ENCODE results near the gene GDF7.

Gene GDF7

DNA sequence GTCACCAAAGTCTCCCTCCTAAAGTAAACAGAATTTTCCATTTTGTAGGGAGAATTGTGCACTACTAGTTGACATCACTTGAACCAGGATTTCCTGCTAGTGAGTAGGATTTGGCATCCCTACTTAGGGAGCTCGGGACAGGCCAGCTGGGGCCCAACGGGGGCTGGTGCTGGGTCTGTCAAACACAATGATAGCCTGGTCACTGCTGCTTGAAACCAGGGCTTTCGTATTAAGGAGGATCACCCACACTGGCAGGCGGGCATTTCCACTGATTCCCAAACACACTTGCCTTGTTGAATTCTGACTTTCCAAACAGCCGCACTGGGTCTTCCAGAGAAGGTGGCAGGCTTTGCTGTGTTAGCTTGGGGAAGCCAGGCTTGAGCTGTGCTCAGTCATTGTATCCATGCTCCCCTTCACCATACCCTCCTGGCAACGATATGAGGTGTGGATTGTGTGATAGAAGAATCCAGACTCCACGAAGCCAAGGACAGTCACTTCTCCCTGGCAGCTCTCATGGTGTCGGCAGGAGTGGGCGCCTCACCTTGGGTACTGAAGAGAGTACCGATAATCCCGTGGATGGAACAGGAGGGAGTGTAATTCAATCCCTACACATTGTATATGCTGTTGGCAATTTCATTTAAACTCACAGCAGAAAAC, 7.5 kb downstream of the GDF7 start:
- TF ChIP-seq, protein P1, sequence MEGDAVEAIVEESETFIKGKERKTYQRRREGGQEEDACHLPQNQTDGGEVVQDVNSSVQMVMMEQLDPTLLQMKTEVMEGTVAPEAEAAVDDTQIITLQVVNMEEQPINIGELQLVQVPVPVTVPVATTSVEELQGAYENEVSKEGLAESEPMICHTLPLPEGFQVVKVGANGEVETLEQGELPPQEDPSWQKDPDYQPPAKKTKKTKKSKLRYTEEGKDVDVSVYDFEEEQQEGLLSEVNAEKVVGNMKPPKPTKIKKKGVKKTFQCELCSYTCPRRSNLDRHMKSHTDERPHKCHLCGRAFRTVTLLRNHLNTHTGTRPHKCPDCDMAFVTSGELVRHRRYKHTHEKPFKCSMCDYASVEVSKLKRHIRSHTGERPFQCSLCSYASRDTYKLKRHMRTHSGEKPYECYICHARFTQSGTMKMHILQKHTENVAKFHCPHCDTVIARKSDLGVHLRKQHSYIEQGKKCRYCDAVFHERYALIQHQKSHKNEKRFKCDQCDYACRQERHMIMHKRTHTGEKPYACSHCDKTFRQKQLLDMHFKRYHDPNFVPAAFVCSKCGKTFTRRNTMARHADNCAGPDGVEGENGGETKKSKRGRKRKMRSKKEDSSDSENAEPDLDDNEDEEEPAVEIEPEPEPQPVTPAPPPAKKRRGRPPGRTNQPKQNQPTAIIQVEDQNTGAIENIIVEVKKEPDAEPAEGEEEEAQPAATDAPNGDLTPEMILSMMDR (IDR thresholded peaks at IDR 0.05; ENCODE audit: low read length, missing control alignments): no peak
- no peak for DNase-seq (ENCODE audit: low read depth)
- H3K4me3 ChIP-seq (replicated peaks; ENCODE audit: low read depth, low read length): no peak overlapping the region

DNA sequence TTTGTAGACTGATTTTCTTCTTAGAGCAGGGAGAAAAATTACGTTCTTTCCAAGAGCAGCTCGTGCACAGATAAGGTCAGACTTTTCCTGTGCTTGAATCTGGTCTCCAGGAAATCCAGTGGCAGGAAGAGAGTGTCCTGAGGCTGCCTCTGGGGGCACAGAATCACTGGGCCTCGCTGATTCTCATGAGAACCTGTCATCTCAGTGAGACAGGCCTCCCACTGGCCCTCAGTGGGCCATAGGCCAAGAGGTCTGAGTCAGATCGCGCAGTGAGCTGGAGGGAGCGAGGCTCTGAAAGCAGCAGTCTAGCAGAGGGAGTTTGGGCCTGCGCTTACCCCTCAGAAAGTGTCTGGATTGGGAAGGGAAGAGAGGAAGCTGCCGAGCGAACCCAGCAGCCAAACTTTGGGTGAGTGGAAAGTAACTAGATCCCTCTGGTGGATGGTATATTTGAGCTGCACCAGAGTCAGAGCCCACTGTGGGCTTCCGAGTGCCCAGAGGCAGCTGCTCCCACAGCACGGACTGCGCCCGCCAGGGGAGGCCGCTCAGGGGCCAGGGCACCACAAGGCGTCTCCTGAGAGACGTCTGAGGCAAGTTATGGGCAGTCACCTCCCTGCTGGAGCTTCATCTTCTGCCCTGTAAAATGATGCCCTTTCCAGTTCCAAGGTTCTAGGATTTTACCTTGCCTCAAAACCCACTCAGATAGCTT, 8.2 kb downstream of the GDF7 start:
- TF ChIP-seq, protein P1 (IDR thresholded peaks at IDR 0.05; ENCODE audit: low read length, missing control alignments): no peak
- H3K4me3 ChIP-seq (replicated peaks; ENCODE audit: low read depth, low read length): no peak overlapping the region
- DNase-seq (ENCODE audit: low read depth): peak; percentile 88

DNA sequence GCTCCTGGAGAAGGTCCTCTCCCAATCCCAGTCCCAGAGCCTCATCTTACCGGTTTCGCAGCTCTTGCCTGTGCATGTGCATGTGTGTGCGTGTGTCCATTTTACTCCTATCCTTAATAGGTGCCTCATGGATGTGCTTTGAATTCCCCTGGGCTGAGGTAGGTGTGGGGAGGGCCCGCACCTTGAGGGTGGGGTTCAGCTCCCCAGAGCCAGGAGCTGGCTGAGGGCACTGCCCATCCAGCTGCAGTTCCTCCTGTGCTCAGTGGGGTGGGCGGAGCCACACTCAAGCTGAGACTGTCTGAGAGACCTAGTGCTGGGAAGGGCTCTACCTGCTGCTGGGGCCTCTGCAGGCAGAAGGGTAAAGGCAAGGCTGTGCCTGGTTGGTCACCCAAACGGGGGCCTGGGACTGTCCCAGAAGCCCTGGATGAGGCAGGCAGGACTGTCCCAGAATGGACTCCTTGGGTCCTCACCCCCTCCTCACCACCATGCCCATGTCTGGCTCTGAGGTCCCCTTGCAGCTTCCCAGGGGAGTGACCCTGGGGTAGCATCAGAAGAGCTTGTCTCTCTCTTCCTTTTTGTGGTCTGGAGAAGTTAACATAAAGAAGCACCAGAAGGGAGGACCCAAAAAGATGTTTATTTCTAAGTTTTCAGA, 8.9 kb downstream of the GDF7 start:
- no peak for DNase-seq (ENCODE audit: low read depth)
- H3K4me3 ChIP-seq (replicated peaks; ENCODE audit: low read depth, low read length): no peak overlapping the region

DNA sequence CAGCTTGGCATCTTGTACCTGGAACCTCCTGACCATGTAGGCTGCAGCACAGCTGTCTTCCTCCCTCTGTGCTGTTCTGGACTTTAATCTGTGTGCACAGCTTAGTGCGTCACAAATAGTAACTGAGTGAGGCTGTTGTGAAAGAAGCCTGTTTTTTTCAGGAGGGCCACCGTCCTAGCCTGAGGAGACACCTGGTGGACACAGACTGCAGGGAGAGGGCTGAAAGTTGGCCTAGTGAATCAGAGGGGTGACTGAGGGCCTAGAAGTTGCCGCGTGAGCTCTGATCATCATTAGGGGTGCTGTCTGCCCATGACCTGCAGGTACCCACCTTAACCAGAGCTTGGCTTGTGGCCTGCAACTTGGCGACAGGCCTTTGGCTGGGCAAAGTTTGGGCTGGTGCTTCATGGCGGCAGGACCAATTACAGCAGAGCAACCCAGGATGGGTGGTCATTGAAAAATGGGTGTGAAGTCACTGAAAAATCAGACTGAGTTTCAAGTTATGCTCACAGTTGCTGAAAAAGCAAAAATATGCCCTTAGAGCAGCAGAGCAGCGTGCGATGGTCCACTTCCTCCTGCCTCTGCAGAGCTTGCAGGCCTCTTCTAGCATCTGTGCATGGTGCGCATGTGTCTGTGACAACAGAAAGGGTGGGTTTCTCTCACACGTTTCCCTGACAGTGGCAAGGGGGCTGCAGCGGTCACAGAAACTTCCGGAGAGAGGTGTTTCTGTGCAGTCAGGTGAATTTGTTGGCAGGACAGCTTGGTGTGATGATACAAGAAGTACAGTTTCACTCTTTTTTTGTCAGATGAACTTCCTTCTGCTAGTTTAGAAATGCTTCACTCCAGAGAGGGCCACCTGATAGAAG, 9.6 kb downstream of the GDF7 start:
- TF ChIP-seq, protein P1 (IDR thresholded peaks at IDR 0.05; ENCODE audit: low read length, missing control alignments): no peak
- no peak overlapping the region for H3K4me3 ChIP-seq (replicated peaks; ENCODE audit: low read depth, low read length)
- no peak for DNase-seq (ENCODE audit: low read depth)

More for the DNA sequence above, 8.9 kb downstream of the GDF7 start:
- TF ChIP-seq, protein P1 (IDR thresholded peaks at IDR 0.05; ENCODE audit: low read length, missing control alignments): no peak

DNA sequence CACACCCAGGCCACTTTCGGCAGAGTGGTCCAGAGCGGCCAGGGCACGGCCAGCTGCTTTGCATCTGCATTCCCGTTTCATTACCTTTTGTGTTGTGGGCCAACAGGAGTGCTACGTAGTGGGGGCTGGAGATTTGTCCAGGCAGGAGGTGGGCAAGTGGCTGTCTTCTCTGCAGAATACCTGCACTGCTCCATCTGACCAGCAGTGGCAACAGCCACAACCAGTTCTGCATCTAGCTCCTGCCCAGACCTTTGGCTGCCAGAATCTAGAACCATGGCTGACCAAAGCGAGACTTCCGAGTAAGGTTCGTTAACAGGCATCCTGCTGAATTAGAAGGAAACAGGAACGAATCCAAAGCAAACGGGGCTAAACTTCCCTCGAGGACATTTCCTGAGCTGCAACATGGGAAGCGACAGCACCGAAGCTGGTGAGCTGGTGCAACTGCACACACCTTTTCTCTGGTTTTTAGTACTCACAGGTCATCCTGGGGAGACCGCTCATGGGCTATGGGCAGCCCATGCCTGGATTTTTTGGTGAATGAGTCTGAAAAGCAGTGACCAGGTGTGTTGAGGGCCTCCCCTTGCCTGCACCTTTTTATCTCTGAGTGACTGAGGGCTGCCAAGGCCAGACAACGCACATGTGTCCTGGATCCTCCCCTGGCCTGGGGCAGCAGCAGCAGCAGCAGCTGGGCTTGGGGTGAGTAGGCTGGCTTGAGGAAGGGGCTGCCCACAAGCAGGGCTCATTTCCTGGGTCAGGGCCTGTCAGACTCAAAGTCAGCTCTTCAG, 10.5 kb downstream of the GDF7 start:
- TF ChIP-seq, protein P1 (IDR thresholded peaks at IDR 0.05; ENCODE audit: low read length, missing control alignments): peak; percentile 6
- no peak for DNase-seq (ENCODE audit: low read depth)
- H3K4me3 ChIP-seq (replicated peaks; ENCODE audit: low read depth, low read length): no peak overlapping the region

DNA sequence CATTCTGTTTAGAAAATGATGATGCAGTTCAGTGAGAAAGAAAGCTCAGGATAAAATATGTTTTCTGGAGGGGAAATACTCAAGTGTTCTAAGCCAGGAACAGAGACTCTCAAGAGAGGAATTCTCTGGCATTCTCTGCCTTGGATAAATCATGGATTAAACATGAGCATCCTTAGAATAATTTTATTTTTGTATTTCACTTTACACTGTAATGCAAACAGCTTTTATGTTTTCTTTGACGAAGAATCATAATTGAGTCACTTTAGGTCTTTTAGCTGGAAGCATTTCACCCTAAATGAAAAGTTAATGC, 11.1 kb downstream of the GDF7 start:
- DNase-seq (ENCODE audit: low read depth): no peak
- TF ChIP-seq, protein P1 (IDR thresholded peaks at IDR 0.05; ENCODE audit: low read length, missing control alignments): no peak
- H3K4me3 ChIP-seq (replicated peaks; ENCODE audit: low read depth, low read length): no peak overlapping the region
